Neural cell (in vitro differentiated cells): ENCODE measurements around the gene FABP6. TPM values are rescaled to one million over a fixed set of nuclear protein-coding genes. Genes with fewer than 3 reads are reported as not detected.

Experiments
- H2AFZ ChIP-seq: fragments of 200-600, 300-800 bp; sonication (generic), shearing (Covaris generic); 2 replicates; pipeline ENCODE4 v1.6.0; 2014; ENCODE audit warnings: low read depth, mild to moderate bottlenecking, antibody characterized with exemption, low read length, moderate library complexity
- H3F3A ChIP-seq: fragments of 200-600 bp; shearing (Covaris generic); 2 replicates; pipeline ENCODE4 v1.6.1; 2016; ENCODE audit warnings: mild to moderate bottlenecking, moderate library complexity, mixed read lengths, antibody characterized with exemption, low read length; ENCODE audit not compliant: insufficient read depth, poor library complexity, severe bottlenecking
- H3K27ac ChIP-seq: fragments of 200-600, 300-800 bp; sonication (generic), shearing (Covaris generic); 2 replicates; pipeline ENCODE4 v1.5.1; 2014; ENCODE audit warnings: mild to moderate bottlenecking, low read length, moderate library complexity
- H3K27me3 ChIP-seq: fragments of 300-800, 200-600 bp; sonication (generic), shearing (Covaris generic); 2 replicates; pipeline ENCODE4 v1.6.0; 2014; ENCODE audit warnings: mild to moderate bottlenecking, low read depth, low read length, moderate library complexity; ENCODE audit not compliant: insufficient read depth
- H3K36me3 ChIP-seq: fragments of 300-800, 200-600 bp; sonication (generic), shearing (Covaris generic); 2 replicates; pipeline ENCODE4 v1.5.1; 2014; ENCODE audit warnings: mild to moderate bottlenecking, antibody characterized with exemption, low read length, moderate library complexity; ENCODE audit not compliant: insufficient read depth
- H3K4me2 ChIP-seq: fragments of 300-800, 200-600 bp; sonication (generic), shearing (Covaris generic); 2 replicates; pipeline ENCODE4 v1.6.0; 2014; ENCODE audit warnings: mild to moderate bottlenecking, low read length
- H3K4me3 ChIP-seq: fragments of 300-800, 200-600 bp; sonication (generic), shearing (Covaris generic); 2 replicates; pipeline ENCODE4 v1.5.1; 2014; ENCODE audit warnings: mild to moderate bottlenecking, low read length, moderate library complexity
- H3K79me2 ChIP-seq: fragments of 200-600 bp; shearing (Covaris generic); replicated peaks from 2 replicates; pipeline ENCODE4 v1.6.0; 2014; ENCODE audit warnings: mild to moderate bottlenecking, low read length, moderate library complexity; ENCODE audit not compliant: insufficient read depth
- H3K9ac ChIP-seq: fragments of 300-800, 200-600 bp; sonication (generic), shearing (Covaris generic); 2 replicates; pipeline ENCODE4 v1.6.1; 2016; ENCODE audit warnings: mild to moderate bottlenecking, low read length, mixed read lengths
- H3K9me2 ChIP-seq: fragments of 200-600 bp; shearing (Covaris generic); 2 replicates; pipeline ENCODE4 v1.6.1; 2016; ENCODE audit warnings: mild to moderate bottlenecking, low read length, mixed read lengths; ENCODE audit not compliant: insufficient read depth
- H3K9me3 ChIP-seq: fragments of 200-600, 300-800 bp; sonication (generic), shearing (Covaris generic); 2 replicates; pipeline ENCODE4 v1.6.1; 2016; ENCODE audit warnings: mild to moderate bottlenecking, mixed run types, low read length, moderate library complexity, mixed read lengths
- H4K20me1 ChIP-seq: fragments of 200-600 bp; shearing (Covaris generic); 2 replicates; pipeline ENCODE4 v1.6.1; 2016; ENCODE audit warnings: mild to moderate bottlenecking, mixed run types; ENCODE audit not compliant: insufficient read depth
- CTCF ChIP-seq: fragments of 450-650 bp; IDR thresholded peaks from 2 replicates; pipeline ENCODE4 v1.5.1; 2014; ENCODE audit warnings: antibody characterized with exemption, mild to moderate bottlenecking, moderate library complexity; ENCODE audit not compliant: poor library complexity, severe bottlenecking
- EP300 ChIP-seq: fragments of 450-650 bp; conservative IDR thresholded peaks from 2 replicates; pipeline ENCODE4 v1.6.1; 2014; ENCODE audit warnings: antibody characterized with exemption, mild to moderate bottlenecking, moderate library complexity; ENCODE audit not compliant: poor library complexity, severe bottlenecking
- EZH2 ChIP-seq: fragments of 200-600, 300-800 bp; shearing (Covaris generic), sonication (generic); IDR thresholded peaks from 2 replicates; pipeline ENCODE4 v1.6.1; 2014; ENCODE audit warnings: antibody characterized with exemption, low read length, borderline replicate concordance, mild to moderate bottlenecking; ENCODE audit not compliant: insufficient read depth, poor library complexity, severe bottlenecking
- MXI1 ChIP-seq: fragments of 450-650 bp; conservative IDR thresholded peaks from 2 replicates; pipeline ENCODE4 v1.6.1; 2014; ENCODE audit warnings: antibody characterized with exemption, mild to moderate bottlenecking; ENCODE audit not compliant: poor library complexity, severe bottlenecking
- POLR2AphosphoS5 ChIP-seq: IDR thresholded peaks from 2 replicates; pipeline ENCODE4 v1.6.1; 2012
- RAD21 ChIP-seq: fragments of 450-650 bp; conservative IDR thresholded peaks from 2 replicates; pipeline ENCODE4 v1.6.1; 2014; ENCODE audit warnings: antibody characterized with exemption, mild to moderate bottlenecking, moderate library complexity
- REST ChIP-seq: IDR thresholded peaks from 2 replicates; pipeline ENCODE4 v1.6.1; 2012; ENCODE audit warnings: borderline replicate concordance
- SMC3 ChIP-seq: fragments of 450-650 bp; conservative IDR thresholded peaks from 2 replicates; pipeline ENCODE4 v1.6.1; 2014; ENCODE audit warnings: antibody characterized with exemption, mild to moderate bottlenecking, moderate library complexity; ENCODE audit not compliant: poor library complexity
- TAF1 ChIP-seq: IDR thresholded peaks from 2 replicates; pipeline ENCODE4 v1.6.1; 2012; ENCODE audit warnings: low read depth
- polyA plus RNA-seq: library from polyadenylated mRNA; depleted of rRNA; stranded (reverse); fragments of >200 nt; gene quantifications from 2 replicates; pipeline ENCODE4 v1.2.3, GENCODE V29; 2014

Gene FABP6
- polyA plus RNA-seq, 1 donor from 2014 or later, result 3.6 TPM

- Histone ChIP-seq H3K27ac (no peak overlapping the region), H3K9me2 (no peaks in the 10 kb centered on the region), H3K4me3 (no peak overlapping the region), H2AFZ (no peak overlapping the region), H3K4me2 (no peak overlapping the region), H4K20me1 (no peaks in the 10 kb centered on the region), H3K27me3 (no peaks in the 10 kb centered on the region), H3K36me3 (no peaks in the 10 kb centered on the region), H3F3A (no peaks in the 10 kb centered on the region), H3K79me2 (no peaks in the 10 kb centered on the region), H3K9me3 (no peaks in the 10 kb centered on the region), H3K9ac (no peak overlapping the region)
- TF ChIP-seq CTCF, result no peak
- no peak for TF ChIP-seq RAD21
- no peak for TF ChIP-seq EZH2
- no peak for TF ChIP-seq REST
- TF ChIP-seq SMC3, result no peak
- no peak for TF ChIP-seq EP300
- no peak for TF ChIP-seq TAF1
- no peak for TF ChIP-seq POLR2AphosphoS5
- no peak for TF ChIP-seq MXI1
These were observed 1.6 kb downstream of the FABP6 start for GRCh38 chr5:160230686-160231527.

GRCh38 chr5:160231783-160232342 is 2.6 kb downstream of the FABP6 start:
- no peaks in the 10 kb centered on the region for H3K36me3 ChIP-seq
- TF ChIP-seq REST (no peak), RAD21 (no peak), EP300 (no peak), CTCF (no peak), MXI1 (no peak)
- H3K27me3 ChIP-seq, result no peaks in the 10 kb centered on the region
- H3K27ac ChIP-seq, result no peak overlapping the region
- no peaks in the 10 kb centered on the region for H3F3A ChIP-seq
- H3K4me2 ChIP-seq, result no peak overlapping the region
- H2AFZ ChIP-seq, result no peak overlapping the region
- H3K9me3 ChIP-seq, result no peaks in the 10 kb centered on the region
- no peaks in the 10 kb centered on the region for H4K20me1 ChIP-seq
- H3K4me3 ChIP-seq, result no peak overlapping the region
- no peaks in the 10 kb centered on the region for H3K79me2 ChIP-seq
- H3K9me2 ChIP-seq, result no peaks in the 10 kb centered on the region
- no peak overlapping the region for H3K9ac ChIP-seq
